ENCODE results near the gene FAM209B.
A peak's percentile ranks its signal among the peaks of the same experiment; 100 is the strongest.
"Not testable (repeated sequence)": the region's sequence is repeated elsewhere in the genome, so short reads cannot be mapped to it uniquely, and the experiment has no call there.

FAM209B gene

GRCh38 chr20:56542489-56543030 is 9.5 kb downstream of the FAM209B start:
- no peak for DNase-seq

DNA sequence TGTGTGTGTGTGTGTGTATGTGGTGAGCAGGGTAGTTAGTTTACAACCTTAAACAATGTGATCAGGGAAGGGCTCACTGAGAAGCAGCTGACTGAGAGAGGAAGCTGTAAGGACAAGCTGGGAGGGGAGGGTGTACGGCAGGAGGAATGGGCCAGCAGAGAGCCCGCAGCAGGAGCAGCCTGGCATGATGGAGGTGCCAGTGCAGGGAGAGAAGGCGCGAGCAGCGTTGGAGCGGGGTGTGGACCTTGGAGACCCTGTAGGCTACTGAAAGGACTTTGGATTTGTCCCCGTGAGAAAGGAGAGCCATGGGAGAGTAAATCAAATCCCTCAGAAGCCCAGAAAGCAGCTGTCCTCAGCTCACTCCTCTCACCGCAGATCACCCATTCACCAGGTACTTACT is 18.5 kb downstream of the FAM209B start:
- DNase-seq = no peak

DNA sequence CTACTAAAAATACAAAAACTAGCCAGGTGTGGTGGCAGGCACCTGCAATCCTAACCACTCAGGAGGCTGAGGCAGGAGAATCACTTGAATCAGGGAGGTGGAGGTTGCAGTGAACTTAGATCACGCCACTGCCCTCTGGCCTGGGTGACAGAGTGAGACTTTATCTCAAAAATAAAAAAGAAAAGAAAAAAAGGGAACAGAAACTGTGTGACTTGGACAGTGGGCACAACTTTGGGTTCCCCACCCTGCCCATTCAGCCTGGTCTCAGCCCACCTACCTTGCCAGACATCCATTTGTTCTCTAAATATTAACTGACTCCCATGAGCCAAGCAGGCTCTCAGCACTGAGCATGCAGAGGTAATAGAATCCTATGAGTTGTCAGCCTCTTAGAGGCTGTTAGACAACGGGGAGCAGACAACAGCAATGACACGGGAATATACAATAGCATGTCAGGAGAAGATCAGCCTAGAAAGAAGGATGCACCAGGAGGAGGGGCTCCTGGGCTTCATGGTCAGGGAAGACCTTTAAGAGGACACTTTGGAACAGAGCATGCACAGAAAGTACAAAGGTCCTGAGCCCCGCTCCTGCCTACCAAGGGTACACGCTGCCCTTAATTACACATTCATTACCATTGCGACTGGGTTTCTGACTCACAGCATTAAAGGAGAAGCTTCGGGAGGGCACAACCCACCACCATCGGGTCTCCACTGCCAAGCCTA is 20.0 kb downstream of the FAM209B start:
- DNase-seq = no peak

- peak; percentile 98 for DNase-seq
Observed at GRCh38 chr20:56554869-56555268, 21.8 kb downstream of the FAM209B start.

DNA sequence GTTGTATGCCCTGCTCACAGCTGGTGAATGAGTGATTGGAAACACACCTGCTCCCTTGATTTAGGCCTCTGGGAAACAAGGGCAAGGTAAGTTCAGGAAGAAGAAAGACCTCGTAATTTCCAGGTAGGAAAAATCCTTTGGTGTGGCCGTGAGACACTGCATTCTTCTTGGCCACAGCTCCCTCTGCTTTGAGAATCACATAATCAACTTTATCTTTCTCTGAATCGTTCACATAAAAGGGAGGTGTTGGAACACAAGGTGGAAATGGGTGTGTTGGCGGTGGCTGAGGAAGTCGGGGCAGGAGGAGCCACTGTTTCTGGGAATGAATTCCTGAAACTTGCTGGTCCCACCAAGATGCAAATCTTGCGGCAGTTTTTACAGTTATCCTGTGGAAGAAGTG is 25.9 kb downstream of the FAM209B start:
- no peak for DNase-seq

GRCh38 chr20:56564526-56564925 is 31.5 kb downstream of the FAM209B start:
- DNase-seq = not testable (repeated sequence)

GRCh38 chr20:56565511-56565910 is 32.5 kb downstream of the FAM209B start:
- DNase-seq = no peak

DNA sequence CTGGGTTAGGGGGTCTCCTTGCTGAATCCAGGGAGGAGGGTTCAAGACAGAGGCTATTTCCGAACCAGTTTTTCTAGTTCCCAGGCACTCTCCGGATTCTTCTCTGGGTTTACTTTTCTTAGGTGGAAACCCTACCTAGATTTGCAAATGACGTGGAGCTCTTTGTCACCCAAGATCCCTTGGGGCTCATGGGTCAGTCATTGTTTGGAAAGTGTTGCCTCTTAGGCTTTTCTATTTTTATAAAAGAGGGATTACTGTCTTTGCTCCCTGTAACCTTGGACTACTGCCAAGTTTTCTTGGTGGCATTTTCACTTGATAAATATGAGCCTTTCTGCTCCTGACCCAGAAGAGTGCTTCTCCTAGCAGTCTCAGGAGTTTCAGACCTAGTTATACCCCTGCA is 33.6 kb downstream of the FAM209B start:
- DNase-seq = peak; percentile 40

DNA sequence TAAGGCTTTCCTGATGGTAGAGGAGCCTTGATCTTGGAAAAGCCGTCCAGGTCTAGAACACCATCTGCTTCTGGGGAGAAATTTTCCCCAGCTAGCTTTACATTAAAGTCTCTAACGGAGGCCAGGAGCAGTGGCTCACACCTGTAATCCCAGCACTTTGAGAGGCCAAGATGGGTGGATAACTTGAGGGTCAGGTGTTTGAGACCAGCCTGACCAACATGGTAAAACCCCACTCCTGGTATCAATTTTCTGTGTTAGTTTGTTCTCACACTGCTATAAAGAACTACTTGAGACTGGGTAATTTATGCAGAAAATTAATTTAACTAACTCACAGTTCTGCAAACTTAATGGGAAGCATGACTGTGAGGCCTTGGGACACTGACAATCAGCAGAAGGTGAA is 37.8 kb downstream of the FAM209B start:
- DNase-seq = no peak

DNA sequence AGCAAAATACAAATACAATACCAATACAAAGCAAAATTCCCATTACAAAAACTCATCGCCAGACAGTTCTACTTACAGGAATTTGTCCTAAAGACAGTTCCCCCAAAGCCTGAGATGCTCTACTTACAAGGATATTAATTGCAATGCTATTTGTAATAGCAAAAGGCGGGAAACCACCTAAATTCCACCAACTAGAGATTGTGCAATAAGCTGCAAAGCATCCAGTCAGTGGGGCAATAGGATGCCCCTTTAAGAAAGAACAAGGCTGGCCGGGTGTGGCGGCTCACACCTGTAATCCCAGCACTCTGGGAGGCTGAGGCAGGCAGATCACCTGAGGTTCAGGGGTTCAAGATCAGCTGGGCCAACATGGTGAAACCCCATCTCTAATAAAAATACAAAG is 39.1 kb downstream of the FAM209B start:
- DNase-seq = no peak

DNA sequence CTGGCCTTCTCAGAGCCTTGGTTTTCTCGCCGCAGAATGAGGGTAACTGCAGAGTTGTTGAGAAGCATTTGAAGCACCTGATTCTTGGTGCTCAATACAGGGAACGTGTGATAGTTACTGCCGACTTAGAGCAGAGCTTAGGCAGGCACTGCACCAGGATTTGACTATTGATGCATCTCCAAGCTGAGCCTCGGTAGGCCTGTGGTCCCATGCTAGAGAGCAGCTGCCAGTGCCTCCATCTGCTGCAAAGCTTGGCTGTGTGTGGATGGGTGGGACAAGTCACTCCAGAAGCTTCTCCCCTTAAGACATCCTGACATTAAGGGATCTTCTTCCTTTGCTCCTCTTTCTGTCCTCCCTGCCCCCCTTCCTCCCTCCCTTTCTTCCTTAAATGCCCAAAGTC is 40.9 kb downstream of the FAM209B start:
- DNase-seq = no peak

DNA sequence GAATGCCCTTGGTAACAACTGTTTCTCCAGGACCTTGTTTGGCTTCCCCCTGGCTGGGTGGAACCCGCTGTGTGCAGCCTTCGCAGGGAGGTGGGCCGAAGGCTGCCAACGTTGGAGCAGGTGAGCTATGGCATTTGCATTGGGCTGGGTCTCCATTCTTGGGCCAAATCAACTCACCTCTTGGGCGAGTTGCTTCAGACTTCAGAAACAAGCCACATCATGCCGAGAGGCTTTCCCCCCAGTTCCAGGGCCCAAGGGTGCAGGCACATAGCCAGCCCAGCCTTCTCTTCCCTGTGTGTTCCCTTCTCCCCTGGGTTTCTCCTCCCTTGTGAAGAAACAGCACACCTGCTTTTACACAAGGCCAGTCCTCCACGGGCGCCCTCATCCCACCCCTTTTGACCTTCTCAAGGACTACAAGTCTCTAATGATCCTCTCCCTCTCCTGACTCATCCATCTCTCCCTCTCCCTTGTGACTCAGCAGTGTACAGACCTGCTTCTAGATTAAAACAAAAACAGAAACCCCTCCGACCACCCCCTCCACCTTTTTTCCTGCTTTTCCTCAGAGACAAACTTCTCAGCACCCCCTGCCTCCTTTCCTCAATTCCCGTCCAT is 41.6 kb downstream of the FAM209B start:
- no peak for DNase-seq

- DNase-seq = no peak
Observed at GRCh38 chr20:56575157-56575556, 42.1 kb downstream of the FAM209B start.

- DNase-seq = no peak
Observed at GRCh38 chr20:56575961-56576360, 42.9 kb downstream of the FAM209B start.

DNA sequence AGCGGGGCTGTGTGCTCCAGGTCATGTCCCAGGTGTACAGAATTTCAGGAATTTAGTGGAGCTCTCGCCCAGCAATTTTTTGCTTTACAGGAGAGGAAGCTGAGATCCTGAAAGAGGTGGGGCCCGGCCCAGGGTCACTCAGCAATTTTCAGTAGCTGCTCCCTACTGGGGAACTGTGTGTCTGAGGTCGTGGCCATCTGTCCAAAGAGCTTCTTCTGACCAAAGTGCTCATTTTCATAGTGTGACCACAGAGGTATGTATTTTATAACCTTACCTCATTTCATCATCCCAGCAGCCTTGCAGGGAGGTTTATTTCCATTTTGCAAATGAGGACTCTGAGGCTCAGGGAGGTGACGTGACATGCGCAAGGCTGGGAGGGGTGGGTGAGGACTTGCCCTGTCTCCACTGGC is 46.3 kb downstream of the FAM209B start:
- no peak for DNase-seq

GRCh38 chr20:56580226-56580625 is 47.2 kb downstream of the FAM209B start:
- no peak for DNase-seq

DNA sequence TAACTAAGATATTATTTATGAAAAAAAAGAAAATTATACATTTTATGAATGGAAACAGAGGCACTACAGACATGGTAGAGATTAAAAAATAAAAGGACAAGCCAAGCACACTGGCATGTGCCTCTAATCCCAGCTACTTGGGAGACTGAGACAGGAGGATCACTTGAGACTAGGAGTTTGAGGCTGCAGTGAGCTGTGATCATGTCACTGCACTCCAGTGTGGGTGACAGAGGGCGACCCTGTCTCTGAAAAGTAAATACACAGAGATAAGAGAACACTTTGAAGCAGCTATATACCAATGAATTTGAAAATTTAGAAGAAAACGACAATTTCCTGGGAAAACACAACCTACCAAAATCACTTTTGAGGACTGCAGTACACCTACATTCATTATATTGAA is 48.7 kb downstream of the FAM209B start:
- DNase-seq = no peak

DNA sequence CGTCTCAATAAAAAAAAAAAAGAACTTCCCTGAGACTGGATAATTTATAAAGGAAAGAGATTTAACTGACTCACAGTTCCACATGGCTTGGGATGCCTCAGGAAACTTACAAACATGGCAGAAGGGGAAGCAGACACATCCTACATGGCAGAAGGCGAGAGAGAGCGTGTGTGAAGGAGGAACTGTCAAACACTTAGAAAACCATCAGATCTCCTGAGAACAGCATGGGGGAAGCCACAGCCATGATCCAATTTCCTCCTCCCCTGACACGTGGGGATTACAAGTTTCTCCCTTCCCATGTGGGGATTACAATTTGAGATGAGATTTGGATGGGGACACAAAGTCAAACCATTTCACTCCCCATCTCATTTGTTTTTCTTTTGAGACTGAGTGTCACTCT is 49.5 kb downstream of the FAM209B start:
- no peak for DNase-seq

GRCh38 chr20:56584916-56585315 is 51.9 kb downstream of the FAM209B start:
- DNase-seq = no peak
